GM18520 (cell line): ENCODE results near the gene NKD2.
"Not testable (repeated sequence)": the region's sequence is repeated elsewhere in the genome, so short reads cannot be mapped to it uniquely, and the experiment has no call there.

Experiments
- ATAC-seq: cut with Tn5 transposase; IDR thresholded peaks from one replicate; pipeline ENCODE4 v1.9.1; 2021; ENCODE audit not compliant: unreplicated experiment

NKD2 gene

DNA sequence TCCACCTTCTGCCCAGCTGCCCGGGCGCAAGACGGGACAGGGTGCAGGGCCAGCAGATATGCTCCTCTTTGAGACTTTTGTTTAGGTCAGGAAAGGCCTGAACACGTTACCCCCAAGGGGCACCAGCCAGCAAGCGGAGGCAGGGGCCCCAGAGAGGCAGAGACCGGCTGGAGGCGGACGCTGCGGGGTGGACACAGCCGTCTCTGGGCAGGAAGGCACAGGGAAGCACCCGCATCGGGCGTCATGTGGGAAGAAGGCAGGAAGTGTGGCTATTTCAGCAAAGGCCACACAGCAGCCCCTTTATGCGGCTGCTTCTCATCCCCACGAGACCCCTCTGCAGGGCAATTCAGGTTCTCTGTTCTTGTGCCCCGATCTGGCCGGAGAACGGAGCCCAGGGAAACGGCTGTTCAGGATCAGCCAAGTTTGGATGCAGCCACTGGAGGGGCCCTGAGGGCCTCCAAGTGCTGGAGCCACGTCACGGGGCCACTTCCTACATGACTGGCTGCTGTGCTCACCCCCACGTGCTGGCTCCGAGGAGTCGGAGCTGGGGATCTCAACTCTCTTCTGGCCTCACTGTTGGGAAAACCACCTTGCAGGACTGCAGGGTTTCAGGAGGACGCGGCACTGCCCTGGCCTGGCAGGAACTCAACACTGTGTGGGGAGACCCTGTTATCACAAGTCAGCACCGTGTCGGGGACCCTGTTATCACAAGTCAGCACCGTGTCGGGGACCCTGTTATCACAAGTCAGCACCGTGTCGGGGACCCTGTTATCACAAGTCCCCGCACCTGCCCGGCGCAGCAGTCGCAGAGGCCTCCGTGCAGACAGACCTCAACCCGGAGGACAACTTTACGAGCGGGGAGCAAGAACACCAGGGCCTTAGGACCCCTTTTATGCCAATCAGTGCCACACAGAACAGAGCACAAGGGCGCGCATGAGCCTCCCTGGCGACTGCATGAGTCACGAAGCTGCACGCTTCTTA, 58.8 kb downstream of the NKD2 start:
- no peak for ATAC-seq

DNA sequence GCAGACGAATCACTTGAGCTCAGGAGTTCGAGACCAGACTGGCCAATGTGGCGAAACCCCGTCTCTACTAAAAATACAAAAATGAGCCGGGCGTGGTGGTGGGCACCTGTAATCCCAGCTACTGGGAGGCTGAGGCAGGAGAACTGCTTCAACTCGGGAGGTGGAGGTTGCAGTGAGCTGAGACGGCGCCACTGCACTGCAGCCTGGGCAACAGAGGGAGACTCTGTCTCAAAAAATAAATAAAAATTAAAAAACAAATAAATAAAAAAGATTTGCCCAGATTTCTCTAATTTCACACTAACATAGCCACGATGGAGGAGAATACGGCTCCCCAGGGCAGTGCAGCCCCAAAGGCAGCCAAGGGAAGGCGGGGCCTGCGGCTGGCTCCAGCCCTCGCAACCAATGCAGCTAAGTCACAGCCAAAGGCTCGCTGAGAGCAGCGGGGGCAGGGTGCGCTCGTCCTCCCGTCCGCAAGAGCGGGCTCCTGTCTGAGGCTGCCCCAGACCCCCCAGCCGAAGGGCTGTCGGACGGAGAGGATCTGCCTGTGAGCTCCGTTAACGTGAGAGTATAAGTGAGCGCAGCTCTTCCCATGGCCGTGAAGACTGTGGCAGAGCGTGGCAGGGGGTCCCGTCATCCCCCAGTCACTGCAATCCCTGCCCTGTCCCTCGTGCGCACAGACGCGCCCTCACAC, 59.7 kb downstream of the NKD2 start:
- ATAC-seq = no peak

DNA sequence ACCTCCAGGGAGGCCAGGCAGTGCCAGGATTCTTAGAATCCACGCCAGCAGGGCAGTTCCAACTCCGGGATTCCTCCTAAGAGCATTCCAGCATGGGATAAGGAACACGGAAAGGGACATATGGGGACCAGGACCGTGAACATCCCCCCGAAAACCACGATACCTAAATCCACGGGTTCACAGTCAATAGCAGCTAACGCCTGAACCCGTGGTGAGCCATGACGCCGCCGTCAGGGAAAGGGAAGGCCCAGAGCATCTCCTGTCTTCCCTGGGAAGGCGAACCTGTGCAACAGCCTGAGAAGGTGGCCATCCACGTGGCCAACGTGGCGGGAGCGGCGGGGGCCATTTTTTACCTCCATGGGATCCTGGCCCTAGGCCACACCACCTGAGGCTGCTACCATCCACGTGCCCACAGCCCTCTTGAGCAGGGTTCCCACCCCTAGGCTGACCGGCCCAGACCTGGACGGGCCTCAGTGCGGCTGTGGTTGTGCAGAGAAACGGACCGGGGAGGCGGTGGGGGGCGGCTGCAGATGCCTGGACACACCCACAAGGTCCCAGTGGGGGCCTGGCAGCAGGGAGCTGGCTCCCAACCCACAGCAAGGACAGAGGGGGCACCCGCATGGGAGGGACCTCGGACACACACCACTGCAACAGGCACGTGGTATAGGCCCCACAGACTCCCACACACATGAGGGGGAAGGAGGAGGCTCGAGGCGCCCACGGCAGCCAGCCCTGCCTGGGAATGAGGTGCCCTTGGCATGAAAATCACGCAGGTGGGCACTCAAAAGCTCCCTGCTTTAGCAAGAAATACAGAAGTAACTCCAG, 60.5 kb downstream of the NKD2 start:
- no peak for ATAC-seq

DNA sequence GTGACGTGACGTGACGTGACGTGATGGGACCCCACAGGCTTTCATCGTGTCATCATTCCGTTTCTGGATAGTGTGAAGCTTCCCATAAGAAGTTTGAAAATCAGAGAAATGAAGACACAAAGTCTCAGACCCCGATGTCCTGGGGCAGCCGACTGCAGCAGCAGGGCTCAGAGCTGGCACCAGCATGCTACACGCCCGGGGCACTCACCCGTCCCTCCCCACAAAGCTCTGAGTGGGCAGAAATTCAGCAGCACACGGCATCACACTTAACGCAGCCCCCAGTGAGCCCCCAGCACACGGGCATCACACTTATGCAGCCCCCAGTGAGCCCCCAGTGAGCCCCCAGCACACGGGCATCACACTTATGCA, 61.1 kb downstream of the NKD2 start:
- no peak for ATAC-seq

DNA sequence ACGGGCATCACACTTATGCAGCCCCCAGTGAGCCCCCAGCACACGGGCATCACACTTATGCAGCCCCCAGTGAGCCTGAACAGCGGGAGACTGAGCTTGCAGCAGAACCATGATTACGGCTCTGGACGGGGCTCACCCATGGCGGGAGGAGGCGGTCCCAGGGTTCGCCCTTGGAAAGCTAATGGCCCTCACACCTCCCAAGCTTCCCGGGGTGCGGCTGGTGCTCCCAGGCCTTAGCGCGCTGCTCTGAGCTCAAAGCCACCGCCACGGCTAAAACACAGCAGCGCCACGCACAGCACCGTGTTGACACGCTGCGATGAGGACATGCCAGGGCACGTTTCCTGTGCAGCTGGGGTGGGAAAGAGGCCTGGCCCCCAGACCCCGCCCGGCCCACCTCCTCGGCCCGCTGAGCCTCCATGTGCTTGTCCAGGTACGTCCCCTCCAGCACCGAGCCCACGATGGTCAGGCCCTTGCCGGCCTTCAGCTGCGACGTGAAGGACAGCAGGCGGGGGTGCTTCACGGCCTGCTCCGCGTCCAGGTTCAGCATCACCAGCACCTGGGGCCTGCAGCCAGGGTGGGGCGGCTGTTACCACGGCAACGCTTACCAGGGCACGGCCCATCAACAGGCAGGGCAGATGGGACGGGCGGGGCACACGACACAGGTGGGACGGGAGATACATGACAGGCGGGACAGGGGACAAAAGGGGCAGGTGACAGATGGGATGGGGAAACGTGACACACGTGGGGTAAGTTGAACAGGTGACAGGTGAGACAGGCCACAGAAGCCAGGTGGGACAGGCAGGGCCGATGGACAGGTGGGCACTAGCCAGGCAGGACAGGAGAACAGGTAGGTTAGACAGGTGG, 64.9 kb downstream of the NKD2 start:
- no peak for ATAC-seq

DNA sequence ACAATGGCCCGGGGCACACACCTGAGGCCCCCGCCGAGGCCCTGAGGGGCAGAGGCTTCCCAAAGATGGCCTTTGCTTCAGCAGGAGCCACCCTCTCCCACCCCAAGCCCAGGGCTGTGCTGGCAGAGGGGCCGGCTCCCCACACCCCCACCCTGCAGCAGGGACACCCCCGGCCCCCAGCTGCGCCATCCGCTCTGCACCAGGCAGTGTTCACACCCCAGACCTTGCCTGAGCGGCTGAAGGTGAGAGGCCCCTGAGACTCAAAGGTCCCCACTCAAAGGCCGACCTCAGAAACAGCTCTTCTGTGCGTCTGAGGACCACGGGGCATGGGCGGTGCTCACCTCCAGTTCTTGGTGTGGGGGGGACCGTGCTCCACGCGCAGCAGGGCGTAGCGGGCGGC, 65.6 kb downstream of the NKD2 start:
- ATAC-seq = no peak

DNA sequence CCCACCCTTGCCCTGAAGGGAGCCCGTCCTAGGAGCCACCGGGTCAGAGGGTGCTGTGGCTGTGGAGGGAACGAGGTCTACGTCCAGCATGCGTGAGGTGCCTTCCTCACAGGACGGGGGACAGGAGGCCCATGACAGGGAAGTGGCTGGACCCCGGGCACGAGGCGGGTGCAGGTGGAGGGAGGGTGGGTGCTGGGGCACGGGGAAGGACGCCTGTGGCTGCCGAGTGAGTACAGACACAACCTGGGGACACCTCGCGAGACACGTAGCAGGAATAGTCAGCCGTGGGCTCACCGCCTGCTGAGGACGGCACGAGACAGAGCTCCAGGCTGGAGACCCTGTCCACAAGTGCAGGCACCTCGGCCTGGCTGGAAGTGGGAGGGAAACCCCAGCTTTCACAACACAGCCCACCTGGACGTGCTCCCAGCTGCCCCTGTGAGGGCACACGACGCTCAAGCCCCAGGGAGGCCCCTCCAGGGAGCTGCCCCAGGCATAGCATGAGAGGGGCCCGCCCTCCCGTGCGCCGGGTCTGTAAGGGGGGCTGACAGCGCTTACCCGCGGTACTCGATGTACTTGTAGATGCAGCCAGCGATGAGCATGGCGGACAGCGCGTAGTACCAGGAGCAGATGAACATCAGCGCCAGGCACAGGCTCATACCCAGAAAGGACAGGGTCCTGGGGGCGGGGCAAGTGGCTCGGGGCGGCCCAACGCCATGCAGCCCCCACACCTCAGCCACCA, 66.4 kb downstream of the NKD2 start:
- ATAC-seq = no peak

DNA sequence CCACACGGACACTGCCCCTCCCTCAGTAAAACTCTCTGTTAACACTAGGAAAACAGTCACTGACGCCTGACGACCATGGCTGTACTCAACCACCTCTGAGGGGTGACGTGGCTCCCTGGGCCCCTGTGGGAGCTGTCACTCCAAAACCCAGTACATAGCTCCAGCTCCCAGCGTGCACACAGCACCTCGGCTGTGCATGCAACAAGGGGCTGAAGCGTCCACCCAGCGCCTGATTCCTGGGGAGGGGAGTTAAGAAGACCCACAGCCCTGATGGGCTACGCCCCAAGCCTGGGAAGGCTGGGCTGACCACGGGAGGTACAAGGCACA, 66.9 kb downstream of the NKD2 start:
- ATAC-seq = no peak

DNA sequence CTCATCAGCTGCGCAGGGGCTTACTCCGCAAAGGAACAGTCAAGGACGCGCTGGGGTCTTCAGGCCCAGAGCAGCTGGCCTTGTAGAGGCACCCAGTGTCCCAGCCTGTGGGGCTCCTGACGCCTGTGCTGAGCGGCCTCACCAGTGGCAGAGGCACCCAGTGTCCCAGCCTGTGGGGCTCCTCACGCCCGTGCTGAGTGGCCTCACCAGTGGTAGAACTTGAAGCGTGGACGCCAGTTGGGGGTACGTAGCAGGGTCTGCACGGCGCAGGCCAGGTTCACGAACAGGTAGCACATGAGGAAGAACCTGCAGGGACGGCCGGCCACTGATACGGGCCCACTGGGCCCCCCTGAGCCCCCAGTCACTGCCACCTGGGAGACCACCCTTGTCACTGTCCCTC, 67.3 kb downstream of the NKD2 start:
- no peak for ATAC-seq

DNA sequence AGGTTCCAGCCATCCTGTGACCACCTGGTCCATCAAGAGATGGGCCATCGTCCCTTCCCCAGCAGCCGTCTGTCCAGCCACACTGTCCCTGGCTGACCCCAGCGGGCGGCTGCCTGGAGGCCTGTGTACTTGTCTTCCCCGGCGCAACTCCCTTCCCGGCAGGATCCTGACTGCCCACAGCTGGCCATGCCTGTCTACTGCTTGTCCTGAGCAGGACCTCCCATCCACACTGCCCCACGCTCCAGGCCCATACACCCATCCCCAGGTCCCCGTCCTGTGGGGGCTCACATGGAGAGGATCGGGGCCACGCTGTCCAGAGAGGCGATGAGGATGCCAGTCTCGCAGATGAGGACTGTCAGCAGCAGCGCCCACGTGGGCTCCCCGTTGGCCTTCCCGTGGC, 67.8 kb downstream of the NKD2 start:
- ATAC-seq = no peak

DNA sequence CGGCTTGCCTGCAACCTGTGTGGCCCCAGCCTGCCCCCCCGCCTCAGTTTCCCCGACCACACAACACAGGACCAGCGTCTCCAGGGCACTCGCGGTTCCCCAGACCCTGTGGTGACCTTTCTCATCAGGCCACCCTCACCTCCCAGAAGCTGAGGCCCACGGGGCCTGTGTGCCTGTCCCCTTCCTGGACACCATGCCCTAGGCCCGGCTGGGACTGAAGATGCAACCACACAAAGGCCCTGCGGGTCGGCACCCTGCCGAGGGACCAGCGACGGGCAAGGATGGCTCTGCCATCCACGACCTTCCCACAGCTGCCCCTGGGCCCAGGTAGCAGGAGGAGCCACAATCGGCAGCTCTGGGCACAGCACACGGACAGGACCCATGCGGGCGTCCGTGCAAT, 68.4 kb downstream of the NKD2 start:
- no peak for ATAC-seq

DNA sequence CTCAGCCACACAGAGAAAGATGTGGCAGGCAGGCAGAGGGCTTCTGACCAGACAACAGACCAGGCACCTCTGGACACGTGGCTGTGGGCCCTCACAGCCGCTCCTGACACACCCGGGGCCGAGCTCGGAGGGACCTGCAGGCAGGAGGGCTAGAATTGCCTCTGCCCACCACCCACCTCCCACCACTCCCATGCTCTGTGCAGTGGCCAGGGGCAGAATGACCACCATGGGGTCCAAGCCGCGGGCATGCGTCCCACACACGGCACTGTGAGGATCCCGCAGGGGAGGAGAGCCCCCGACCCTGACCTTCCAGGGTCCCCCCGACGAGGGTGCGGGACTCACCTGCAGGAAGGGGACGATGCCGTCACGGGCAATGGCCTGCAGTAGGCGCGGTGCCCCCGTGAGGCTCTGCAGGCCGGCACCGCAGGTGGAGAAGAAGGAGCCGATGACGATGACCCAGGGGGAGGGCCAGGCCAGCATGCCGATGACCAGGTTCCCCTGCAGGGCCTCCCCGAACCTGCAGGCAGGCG, 69.0 kb downstream of the NKD2 start:
- ATAC-seq = no peak

DNA sequence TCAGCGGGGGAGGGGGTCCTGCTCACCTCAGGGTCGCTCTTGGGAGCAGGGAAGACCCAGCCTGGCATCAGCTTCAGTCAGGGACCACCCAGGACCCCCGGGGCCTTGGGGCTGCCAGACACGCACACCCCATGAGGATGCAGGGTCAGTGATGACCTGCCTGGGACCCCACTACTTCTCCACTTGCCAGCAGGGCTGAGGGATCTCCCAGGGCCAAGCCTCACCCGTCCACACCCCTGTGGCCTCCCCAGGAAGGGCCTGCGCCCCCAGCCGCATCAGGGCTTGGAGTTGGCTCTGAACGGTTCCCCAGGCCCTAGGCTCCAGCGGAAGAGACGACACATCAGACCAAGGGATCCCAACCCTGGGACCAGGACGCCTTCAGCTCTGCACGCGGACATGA, 69.6 kb downstream of the NKD2 start:
- ATAC-seq = no peak

DNA sequence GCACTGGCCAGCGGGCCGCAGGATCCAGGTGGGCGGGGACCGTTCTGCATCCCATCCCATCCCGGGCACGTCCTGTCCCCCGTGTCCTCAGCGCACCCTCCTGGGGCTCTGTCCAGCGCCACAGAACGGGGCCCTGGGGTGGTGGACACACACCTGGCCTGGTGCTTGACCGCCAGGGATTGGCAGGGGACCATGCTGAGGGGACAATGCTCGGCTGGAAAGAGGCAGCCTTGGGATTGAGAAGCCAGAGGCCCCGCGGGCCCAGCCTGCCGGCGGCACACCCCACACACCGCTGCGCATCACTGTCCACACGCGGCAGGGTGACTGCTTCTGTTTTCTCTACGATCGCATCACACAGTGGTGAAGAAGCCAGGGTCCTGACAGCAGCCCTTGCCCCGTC, 70.2 kb downstream of the NKD2 start:
- no peak for ATAC-seq

DNA sequence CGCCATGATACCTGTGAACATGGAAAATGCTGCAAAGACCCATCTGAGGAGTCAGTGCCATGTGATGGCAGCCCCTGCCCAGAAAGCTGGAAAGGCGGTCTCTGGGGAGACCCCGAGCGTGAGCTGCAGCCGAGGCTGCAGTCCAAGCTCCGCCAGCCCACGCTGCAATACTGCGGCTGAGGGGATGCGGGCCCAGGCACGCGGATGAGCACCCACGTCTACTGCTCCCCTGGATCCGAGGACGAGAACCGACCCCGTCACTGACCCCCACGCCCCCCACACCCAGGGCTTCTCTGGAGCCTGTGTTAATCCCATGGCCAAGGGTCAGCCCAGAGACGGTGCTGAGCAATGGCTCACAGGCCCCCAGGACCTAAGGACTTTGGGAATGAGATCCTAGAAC, 70.9 kb downstream of the NKD2 start:
- ATAC-seq = no peak

DNA sequence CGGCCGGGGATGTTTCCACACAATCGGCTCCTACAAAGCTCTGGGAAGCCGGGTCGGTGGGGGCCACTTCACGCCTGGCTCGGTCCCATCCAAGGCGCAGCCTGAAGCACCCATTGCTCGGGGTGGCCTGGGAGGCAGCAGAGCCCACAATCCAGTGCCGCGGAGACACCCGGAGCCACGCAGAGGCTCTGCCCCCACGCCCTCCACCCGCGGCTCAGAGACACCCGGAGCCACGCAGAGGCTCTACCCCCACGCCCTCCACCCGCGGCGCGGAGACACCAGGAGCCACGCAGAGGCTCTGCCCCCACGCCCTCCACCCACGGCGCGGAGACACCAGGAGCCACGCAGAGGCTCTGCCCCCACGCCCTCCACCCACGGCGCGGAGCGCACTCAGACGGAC, 71.4 kb downstream of the NKD2 start:
- ATAC-seq = no peak

DNA sequence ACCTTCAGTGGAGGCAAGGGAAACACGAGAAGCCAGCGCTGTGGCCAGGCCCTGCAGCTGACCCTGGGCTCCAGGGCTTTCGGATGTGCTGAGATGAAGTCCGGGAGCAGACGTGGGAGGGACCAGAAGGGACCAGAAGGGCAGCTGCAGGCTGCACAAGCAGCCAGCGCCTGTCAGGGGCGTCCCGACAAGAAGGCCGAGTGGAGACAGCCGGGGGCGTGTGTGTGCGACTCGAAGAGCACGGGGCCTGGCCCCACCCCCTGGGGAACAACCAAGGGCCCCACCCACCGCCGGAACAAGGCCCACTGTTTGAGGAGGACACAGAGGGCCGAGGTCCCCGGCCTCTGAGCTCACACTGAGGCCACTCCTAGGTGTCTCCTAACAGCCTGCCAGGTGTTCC, 71.8 kb downstream of the NKD2 start:
- no peak for ATAC-seq

DNA sequence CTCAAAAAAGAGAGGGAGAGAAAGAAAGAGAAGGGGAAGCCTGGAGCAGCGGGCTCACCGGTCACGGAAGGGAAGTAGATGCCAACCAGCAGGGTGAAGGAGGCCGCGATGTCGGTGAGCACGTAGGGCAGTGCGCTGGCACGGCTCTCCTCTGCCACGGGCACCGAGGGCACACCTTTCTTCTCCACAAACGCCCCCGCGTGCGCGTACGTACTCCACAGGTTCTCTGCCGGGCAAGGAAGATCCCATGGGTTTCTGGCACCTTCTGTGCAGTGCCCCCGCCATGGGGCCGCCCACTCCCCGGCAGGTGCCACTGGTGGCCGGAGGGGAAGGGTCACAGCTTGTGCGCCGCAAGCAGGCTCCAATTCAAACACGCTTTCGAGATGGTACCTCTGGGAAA, 72.9 kb downstream of the NKD2 start:
- no peak for ATAC-seq

DNA sequence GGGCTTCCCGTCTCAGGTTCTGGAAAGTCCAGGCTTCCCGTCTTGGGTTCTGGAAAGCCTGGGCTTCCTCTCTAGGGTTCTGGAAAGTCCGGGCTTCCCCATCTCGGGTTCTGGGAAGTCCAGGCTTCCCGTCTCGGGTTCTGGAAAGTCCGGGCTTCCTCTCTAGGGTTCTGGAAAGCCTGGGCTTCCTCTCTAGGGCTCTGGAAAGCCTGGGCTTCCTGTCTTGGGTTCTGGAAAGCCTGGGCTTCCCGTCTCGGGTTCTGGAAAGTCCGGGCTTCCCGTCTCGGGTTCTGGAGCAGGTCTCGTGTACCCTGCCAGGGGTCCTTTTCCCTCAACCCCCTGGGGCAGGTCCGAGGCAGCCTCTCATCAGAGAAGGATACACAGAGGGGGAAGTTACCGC, 74.4 kb downstream of the NKD2 start:
- not testable (repeated sequence) for ATAC-seq
